ENCODE data around the gene TH. TPM values are rescaled to one million over a fixed set of nuclear protein-coding genes. Genes with fewer than 3 reads are reported as not detected.

TH gene
- polyA plus RNA-seq, 4 donors = 0.58 to 2.0 (median 0.96) TPM

DNA sequence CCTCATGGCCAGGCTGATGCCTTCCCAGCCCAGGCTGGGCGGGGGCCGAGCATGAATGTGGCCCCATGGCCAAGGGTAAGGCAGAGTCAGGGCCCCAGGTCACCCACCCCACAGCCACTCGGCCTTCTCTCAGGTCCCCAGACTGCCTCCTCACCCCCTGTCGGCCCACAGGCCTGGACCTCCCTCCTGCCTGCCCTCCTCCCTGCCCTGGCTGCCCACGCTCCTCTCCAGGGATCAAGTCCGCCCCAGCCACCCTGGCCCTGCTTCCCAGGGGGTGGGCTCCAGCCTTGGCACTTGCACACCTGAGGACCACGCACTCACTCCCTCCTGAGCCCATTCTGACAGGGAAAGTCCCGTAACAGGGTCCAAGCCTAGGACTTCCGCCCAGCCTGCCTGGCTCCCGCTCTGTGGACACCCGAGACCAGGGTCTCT lies 37.8 kb upstream of the TH start:
- no peak for DNase-seq (ENCODE audit: low read depth in 4 of 4, low spot score in 3 of 4)

DNA sequence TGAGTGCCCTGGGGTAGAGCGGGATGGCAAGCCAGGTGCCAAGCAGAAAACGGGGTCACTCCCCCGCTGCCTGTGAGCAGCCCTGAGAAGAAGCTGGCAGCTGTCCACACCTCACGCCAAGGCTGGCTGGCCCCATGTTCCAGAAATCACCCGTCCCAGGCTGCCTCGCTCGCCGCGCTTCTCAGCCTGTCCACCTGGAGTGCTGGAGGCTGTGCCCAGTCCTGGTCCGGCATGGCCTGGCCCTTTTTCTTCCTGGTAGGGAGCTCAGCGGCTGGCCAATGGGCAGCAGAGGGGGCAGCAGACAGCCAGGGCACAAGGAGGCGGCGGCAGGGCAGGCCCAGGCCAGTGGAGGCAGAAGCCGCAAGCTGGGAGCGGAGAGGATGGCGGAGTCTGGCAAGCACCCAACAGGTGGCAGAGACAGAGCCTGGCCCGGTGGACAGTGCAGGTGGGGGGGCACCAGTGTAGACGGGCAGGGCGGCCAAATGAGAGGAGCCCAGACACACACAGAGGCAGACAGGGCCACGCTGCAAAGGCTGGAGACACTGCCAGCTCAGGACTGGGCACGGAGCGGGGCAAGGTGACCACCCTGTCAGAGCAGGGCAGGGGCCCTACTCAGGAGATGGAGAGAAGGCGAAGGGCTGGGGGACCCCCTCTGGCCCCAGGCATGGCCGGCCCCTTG lies 37.2 kb upstream of the TH start:
- no peak for DNase-seq (ENCODE audit: low read depth in 4 of 4, low spot score in 3 of 4)

DNA sequence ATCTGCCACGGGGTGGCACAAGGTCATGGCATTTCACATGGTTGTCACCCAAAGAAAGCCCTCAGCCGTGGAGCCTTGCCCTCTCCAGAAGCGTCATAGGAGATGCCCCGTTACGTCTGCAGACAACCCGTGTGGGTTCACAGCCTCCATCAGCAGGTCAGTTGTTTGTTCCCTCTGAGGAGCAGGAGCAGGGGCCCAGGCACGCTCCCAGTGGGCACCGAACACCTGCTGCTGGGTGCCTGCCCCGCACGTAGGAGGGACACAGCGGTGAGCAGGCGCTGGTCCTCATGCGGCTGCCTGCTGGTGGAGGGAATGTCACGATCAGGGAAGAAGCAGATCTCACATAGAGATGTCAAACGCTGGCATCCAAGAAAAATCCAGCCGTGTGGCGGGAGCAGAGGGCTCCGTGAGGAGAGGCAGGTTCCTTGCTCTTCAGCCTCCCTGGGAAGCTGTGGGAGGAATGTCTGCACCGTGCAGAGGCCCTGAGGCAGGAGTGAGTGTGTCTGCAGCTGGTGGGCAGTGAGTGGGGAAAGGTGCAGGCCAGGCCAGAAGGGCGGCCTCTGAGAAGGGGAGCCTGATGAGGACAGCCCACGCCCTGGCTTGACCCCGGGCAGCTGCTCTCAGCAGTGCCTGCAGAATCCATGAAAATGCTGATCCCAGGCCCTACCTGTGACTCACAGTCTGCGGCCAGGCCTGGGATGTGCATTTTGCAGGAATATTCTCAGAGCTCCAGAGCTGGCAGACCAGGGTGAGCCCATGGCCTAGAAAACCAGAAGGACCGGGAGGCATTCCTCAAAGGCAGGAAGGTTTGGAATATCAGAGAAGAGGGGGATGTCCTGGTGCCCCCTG lies 36.4 kb upstream of the TH start:
- no peak for DNase-seq (ENCODE audit: low read depth in 4 of 4, low spot score in 3 of 4)

DNA sequence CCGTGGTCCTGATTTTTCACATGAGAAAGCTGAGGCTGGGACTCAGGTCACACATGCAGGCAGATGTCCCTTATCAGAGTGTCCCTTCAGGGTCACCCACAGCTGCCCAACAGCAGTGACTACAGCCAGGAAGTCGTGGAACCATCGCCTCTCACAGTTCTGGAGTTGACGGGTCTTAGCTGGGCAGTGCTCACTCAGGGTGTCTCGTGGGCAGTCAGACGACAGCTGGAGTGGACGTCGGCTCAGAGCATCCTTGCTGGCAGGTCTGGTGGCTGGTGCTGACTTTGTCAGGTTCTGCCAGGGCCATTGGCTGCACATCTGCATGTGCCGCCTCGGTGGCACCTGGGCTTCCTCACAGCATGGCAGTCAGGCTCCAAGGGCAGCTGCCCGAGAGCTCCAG lies 35.6 kb upstream of the TH start:
- DNase-seq (ENCODE audit: low read depth in 4 of 4, low spot score in 3 of 4) = no peak

DNA sequence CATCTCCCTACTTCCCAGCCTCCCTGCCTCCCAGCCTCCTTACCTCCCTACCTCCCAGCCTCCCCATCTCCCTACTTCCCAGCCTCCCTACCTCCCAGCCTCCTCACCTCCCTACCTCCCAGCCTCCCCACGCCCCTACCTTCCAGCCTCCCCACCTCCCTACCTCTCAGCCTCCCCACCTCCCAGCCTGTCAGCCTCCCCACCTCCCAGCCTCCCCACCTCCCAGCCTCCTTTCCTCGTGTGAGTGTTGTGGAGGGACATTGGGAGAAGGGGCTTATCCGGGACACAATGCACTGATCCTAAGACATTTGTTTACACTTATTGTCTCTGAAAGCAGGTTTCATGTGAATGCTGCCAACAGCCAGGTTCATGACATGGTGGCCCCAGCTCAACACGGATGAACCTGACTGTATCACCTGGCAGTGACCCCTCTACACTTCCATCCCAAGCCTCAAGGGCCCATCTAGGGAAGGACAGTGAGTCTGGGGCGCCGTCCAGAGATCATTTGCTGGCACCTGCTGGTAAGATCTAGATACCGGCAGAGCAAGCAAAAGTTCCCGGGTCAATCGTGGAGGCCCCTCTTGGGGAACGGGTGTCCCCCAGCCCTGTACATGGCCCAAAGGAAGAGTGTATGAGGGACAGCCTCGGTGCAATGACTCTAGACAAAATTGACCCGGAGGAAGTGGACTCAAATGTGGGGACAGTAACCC lies 34.5 kb upstream of the TH start:
- no peak for DNase-seq (ENCODE audit: low read depth in 4 of 4, low spot score in 3 of 4)

DNA sequence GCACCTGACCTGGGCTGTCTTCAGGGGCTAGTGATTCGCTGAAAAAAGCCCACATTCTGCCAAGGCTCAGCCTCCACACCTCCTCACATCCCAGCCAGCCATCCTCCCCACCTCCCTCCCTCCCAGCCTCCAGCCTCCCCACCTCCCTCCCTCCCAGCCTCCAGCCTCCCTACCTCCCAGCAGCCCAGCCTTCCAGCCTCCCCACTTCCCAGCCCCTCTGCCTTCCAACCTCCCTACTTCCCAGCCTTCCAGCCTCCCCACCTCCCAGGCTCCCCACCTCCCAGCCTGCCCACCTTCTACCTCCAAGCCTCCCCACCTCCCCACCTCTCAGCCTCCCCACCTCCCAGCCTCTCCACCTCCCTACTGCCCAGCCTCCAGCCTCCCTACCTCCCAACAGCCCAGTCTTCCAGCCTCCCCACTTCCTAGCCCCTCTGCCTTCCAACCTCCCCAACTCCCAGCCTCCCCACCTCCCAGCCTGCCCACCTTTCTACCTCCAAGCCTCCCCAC lies 33.7 kb upstream of the TH start:
- DNase-seq (ENCODE audit: low read depth in 4 of 4, low spot score in 3 of 4) = no peak

DNA sequence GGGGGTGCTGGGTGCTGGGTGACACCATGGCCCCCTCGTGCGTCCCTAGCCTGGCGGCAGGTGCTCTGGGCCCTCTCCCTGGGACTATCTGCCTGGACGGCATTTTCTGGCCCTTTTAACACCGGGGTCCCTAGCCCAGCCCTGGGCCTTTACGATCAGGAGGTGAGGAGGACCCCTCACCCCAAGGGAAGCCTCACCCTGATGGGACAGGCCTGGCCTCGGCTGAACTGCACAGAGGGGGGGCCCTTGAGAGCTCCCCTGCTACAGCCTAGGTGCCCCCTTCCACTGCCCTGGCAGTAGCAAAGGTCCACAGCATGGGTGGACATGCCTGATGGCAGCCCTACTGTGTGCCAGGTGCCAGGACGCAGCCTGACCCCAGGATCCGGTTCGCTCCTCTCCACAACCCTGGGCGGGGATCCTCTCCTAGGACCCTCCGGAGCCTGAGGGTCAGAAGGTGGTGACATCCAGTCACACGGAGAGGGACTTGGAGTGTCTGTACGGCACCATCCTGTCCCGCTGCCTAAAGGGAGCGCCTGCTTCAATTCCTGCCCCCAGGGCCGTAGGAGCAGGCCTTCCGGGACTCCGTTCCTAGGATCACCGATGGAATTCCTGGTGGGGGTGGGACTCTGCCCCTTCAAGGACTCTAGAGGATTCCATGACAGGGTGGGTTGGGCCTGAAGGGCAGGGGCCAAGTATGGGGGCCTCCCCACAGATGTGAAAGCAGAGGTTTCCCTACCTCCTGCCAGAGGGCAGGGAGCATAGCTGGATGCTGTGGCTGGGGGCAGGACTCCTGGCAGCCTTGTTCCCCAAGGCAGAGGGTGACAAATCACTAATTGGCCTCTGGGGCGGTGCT lies 33.0 kb upstream of the TH start:
- DNase-seq (ENCODE audit: low read depth in 4 of 4, low spot score in 3 of 4) = no peak

DNA sequence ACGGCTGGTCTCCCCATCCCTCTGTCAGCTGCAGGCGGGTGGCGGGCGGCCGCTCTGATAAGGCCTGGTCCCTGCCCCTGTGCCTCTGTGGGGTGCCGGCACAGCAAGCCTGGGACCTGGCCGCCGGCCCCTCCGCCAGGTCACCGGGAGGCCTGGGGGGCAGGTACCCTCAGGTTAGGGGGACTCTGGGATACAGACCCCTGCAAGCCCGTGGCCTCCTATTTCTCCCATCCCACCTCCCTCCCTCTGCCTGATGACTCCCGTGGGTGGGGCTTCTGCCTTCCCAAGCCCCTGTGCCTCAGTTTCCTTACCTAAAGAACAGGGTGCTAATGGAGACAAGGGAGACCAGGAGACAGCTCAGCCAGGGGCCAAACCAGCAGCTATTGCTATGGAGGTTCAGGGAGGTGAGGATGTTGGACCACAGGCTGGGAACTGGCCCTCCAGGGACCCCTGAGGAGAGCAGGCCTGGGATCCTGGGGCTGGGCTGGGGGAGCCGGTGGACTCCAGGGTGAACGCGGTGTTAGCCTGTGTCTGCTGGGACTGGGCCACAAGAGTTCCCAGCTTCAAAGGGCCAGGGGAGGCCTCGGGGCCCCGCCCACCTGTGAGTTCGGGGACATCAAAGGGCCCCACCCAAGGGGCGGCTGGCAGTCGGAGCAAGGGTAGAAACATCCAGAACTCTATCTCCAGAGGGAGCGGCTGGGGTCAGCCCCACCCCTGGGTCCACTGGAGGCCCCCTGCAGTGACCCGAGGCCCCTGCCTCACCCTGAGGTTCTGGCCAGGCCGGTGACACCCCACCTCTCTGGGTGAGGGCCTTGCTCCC lies 32.0 kb upstream of the TH start:
- DNase-seq (ENCODE audit: low read depth in 4 of 4, low spot score in 3 of 4) = no peak

DNA sequence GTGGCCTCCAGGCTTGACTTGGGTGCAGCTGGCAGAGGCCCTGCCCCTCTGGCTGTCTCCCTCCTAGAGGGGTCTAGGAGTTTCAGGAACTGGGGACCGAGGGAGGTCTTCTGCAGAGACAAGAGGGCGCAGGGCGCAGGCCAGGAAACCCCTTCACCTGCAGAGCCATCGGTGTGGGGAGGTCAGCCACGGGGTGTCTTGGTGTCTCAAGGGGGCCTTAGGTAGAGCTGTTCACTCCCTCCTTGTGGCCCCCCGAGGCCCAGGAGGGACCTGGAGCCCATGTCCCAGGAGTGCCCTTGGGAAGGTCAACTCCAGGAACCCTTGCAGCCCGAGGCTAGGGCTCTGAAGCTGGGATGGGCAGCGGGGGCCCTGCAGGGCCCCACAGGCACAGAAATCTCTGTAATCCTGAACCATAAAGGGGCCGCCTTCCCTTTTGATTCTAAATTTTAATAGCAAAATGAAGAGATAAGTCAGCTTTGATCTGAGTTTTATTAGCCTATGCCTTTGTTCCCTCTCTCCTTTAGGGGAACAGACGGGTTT lies 31.4 kb upstream of the TH start:
- DNase-seq (ENCODE audit: low read depth in 4 of 4, low spot score in 3 of 4) = no peak

DNA sequence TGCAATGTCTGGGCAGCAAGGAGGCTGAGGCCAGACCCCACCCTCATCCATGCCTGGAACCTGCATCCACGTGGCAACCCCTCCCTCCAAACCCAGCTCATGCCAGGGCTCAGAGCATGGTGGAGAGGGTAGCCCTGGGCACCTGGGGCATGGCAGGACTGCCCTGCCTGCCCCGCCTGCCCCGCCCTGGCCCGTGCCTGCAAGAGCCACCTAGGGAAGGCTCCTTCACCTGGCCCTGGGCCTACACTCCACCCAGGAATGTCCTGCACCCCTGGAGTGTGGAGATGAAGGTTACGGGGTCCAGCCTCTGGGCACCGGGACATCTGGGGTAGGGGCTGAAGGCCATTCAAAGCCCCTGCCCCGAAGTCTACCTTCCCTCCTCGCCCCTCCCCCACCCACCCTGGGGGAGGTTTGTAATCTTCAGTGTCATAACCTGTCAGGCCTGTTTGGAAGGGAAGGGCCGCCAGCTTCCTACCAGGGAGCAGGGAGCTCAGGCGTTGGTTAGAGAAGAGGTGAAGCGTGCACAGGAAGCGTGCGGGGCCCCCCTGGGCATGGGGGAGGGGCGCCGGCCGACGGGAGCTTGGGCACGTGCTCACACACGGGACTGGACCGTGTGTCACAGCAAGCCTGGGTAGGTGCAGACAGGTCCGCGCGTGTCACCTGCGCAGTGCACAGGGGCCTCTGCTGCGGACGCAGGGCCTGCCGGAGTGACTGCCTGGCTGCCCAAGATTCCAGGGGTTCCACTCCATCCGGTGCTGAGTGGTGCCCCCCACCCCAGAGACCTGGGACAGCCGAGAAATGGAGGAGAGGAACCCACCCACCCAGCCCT lies 30.7 kb upstream of the TH start:
- DNase-seq (ENCODE audit: low read depth in 4 of 4, low spot score in 3 of 4) = peak in 3 of 4 donors; percentile 59 to 71 (median 65)

DNA sequence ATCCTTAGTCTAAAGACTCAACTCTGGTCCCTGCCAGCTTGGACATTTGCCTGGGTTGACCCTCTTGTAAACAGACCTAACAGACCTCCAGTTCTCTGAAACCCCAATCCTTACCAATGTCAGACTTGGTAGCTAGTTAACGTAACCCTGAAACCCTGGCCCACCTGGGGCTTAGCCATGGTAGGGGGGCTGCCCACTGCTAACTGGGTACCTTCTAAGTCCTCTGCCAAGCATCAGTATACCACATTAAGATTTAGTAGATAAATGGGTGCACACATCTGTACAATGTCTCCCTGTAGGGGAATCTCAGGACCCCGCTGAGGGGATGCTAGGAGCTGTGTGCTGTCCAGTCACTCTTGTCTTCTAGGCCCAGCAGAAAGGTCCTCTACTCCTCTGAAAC lies 29.9 kb upstream of the TH start:
- no peak for DNase-seq (ENCODE audit: low read depth in 4 of 4, low spot score in 3 of 4)

DNA sequence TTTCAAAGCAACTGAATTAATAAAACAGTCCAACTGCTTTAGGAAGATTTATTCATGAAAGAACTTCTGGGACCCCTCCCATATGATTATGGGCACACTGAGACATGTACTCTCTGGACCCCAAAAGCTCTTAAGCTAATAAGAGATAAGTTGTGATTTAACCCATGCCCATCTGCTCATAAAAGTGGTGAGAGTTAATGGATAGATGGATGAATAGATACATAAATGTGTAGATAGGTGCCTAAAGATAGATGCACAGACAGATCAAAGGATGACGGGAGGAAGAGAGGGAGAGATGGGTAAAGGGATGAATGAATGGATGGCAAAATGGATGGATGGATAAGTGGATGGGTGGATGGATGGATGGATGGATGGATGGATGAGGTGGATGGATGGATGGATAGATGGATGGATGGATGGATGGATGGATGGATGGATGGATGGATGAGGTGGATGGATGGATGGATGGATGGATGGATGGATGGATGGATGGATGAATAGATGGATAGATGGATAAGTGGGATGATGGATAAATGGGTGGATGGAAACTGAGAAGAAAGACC lies 29.4 kb upstream of the TH start:
- DNase-seq (ENCODE audit: low read depth in 4 of 4, low spot score in 3 of 4) = no peak

DNA sequence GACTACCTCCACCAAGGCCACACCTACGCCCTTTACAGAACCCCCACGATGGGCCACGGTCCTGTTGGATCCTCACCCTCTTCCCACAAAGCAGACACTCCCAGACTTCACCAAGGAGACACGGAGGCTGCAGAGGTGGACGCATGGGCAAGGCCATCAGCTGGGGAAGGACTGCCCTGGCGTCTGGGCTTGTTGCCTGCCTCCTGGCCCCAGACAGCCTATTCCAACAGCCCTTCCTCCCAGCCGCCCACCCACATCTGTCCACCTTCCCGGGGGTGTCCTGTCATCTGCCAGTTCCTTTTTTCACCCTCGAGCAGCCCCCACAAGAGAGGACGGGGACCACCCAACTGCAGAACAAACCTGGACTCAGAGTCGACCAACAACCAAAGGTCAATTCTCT lies 28.9 kb upstream of the TH start:
- no peak for DNase-seq (ENCODE audit: low read depth in 4 of 4, low spot score in 3 of 4)

DNA sequence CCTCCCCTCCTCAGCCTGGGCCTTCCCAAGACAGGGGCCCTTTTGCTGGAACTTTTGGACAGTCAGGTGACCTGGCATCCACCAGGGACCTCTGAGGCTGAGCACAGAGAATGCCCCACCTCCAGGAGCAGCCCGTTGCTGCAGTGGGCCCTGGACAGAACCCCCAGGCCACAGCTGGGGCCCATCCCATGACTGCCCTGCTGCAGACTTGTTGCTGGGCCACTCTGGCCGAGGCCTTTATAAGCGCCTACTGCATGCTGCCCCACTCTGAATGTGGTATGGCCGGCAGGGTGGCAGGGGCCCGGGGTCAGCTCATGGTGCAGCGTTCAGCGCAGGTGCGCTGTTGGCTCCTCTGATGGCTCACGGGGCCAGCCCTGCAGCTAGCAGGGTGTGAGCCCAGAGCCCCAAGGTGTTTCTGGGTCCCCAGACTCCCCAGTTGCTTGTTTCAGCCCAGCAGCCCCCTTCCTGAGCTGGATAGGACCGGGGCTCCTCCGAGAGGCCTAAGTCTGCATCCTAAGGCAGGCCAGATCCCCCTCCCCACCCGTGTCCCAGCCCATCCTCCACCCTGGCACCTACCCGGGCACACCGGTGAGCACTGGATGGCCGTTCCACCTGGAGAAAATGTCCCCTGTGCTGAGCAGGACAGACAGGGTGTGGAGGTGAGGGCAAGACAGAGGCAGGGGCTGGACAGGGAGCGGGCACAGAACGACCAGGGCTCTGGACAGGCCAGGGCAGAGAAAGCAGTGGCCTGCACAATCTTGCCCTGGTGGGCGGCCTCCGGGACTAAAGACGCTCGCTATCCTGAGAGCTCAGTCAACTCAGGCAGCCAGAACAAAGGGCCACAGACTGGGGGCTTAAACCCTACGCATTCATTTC lies 28.1 kb upstream of the TH start:
- no peak for DNase-seq (ENCODE audit: low read depth in 4 of 4, low spot score in 3 of 4)

DNA sequence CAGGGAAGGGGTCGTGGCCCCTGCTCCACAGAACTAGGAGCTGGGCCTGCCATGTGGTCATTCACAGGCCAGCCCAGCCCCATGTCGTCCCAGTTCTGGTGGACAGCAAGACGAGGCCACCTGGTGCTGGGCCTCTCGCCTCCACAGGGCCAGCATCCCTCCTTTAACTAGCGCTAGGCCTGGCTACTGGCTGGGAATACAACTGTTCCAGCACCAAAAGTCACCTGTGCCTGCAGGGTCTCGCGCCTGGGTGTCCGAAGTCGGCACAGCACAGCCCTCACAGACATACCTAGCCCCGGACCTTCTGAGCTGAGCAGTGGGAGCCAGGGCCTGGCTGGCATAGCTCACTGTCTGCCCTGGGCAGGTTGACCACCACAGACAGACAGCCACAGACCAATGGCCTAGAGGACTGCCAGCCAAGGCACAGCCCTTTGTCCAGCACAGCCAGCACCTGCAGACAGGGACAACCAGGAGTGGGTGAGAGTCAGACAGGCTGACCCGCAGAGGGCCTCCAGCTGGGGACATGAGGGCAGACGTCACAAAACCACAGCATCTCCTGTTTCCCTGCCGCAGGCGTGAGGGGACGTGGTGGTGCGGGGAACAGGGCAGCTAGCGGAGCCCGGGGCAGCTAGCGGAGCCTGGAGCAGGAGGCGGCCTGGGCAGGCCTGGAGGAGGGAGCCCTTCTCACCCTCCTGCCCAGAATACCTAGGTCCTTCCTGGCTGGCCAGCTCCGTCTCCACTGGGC lies 27.2 kb upstream of the TH start:
- no peak for DNase-seq (ENCODE audit: low read depth in 4 of 4, low spot score in 3 of 4)

DNA sequence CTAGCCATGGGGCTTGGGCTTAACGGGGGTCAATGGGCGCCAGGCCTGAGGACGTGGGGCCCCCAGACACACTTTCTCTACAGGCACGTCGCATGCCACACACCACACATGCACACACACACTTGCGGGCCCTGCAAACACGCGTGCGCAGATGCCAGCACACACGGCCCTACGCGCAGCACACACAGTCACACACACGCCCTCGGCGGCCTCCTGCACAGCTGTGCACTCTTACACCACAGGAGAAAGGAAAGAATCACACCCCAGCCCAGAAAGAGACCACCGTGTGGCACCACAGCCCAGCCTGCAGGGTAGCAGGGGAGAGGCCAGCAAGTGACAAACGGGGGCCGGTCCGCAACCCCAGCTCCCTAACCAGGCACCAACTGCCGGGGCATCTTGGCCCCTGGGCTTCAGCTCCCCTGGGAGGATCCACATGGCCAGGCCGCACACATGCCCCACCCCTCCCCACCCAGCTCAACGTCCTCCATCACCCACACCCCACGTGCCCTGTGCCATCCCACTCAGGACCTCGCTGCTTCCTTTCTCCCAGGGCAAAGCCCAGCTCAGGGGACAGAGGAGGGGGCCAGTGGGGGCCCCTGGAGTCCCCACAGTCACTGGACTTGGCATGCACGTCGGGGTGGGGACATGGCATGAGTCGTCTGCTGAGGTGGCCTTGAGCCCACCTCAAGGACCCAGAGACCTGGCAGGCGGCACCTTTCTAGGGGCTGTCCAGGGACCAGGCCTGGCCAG lies 26.3 kb upstream of the TH start:
- no peak for DNase-seq (ENCODE audit: low read depth in 4 of 4, low spot score in 3 of 4)
